Ecto neural progenitor cell (in vitro differentiated cells): ENCODE data around the gene GALNT17.
"Not testable (repeated sequence)": the region's sequence is repeated elsewhere in the genome, so short reads cannot be mapped to it uniquely, and the experiment has no call there.

Experiments
- DNase-seq: peaks from one replicate; pipeline ENCODE4 v3.0.0-alpha.2; 2018; ENCODE audit warnings: low spot score

The GALNT17 gene

GRCh38 chr7:71563276-71563675 lies 431.3 kb downstream of the GALNT17 start:
- no peak for DNase-seq

GRCh38 chr7:71566376-71566775 lies 434.4 kb downstream of the GALNT17 start:
- no peak for DNase-seq

- DNase-seq = no peak
Measured at GRCh38 chr7:71566991-71567390, 435.0 kb downstream of the GALNT17 start.

- DNase-seq = no peak
Measured at GRCh38 chr7:71574153-71574860, 442.4 kb downstream of the GALNT17 start.

- DNase-seq = no peak
Measured at GRCh38 chr7:71580027-71580426, 448.1 kb downstream of the GALNT17 start.

- DNase-seq = no peak
Measured at GRCh38 chr7:71584256-71584655, 452.3 kb downstream of the GALNT17 start.

- no peak for DNase-seq
Measured at GRCh38 chr7:71591876-71592275, 459.9 kb downstream of the GALNT17 start.

GRCh38 chr7:71592388-71592787 lies 460.4 kb downstream of the GALNT17 start:
- not testable (repeated sequence) for DNase-seq

- no peak for DNase-seq
Measured at GRCh38 chr7:71594736-71595135, 462.8 kb downstream of the GALNT17 start.

GRCh38 chr7:71595176-71595575 lies 463.2 kb downstream of the GALNT17 start:
- DNase-seq = no peak

- DNase-seq = no peak
Measured at GRCh38 chr7:71598553-71598952, 466.6 kb downstream of the GALNT17 start.

- peak; percentile 50 for DNase-seq
Measured at GRCh38 chr7:71601851-71602250, 469.9 kb downstream of the GALNT17 start.

GRCh38 chr7:71604818-71605414 lies 473.0 kb downstream of the GALNT17 start:
- no peak for DNase-seq

- DNase-seq = no peak
Measured at GRCh38 chr7:71611986-71612385, 480.0 kb downstream of the GALNT17 start.

GRCh38 chr7:71612911-71613310 lies 481.0 kb downstream of the GALNT17 start:
- DNase-seq = no peak

- DNase-seq = peak; percentile 69
Measured at GRCh38 chr7:71613313-71613712, 481.4 kb downstream of the GALNT17 start.

GRCh38 chr7:71615017-71615416 lies 483.1 kb downstream of the GALNT17 start:
- no peak for DNase-seq

GRCh38 chr7:71616217-71616616 lies 484.3 kb downstream of the GALNT17 start:
- DNase-seq = no peak

- DNase-seq = no peak
Measured at GRCh38 chr7:71618278-71618677, 486.3 kb downstream of the GALNT17 start.

GRCh38 chr7:71625545-71625944 lies 493.6 kb downstream of the GALNT17 start:
- DNase-seq = no peak

GRCh38 chr7:71626206-71626605 lies 494.3 kb downstream of the GALNT17 start:
- DNase-seq = no peak

GRCh38 chr7:71627651-71628050 lies 495.7 kb downstream of the GALNT17 start:
- DNase-seq = no peak

- no peak for DNase-seq
Measured at GRCh38 chr7:71630516-71630915, 498.6 kb downstream of the GALNT17 start.

- peak; percentile 49 for DNase-seq
Measured at GRCh38 chr7:71633551-71634008, 501.6 kb downstream of the GALNT17 start.
